Measurements from ENCODE around the gene PKP2. TPM values are rescaled to one million over a fixed set of nuclear protein-coding genes. Genes with fewer than 3 reads are reported as not detected.

PKP2 gene
- total RNA-seq, 2 donors from 2014 or later = 130 to 187 TPM

- no peak for TF ChIP-seq CTCF (IDR thresholded peaks at IDR 0.05)
- no peaks in the 10 kb centered on the region for H3K9me3 ChIP-seq
- no peaks in the 10 kb centered on the region for H3K36me3 ChIP-seq
- no peak for DNase-seq
- H3K27ac ChIP-seq = no peak overlapping the region
- H3K4me1 ChIP-seq = no peaks in the 10 kb centered on the region
- no peak overlapping the region for H3K4me3 ChIP-seq
- intact Hi-C loops (cut with DNase I) = no loop called here
- no peaks in the 10 kb centered on the region for H3K27me3 ChIP-seq
- H3K9ac ChIP-seq (ENCODE audit: low read depth in 2 of 2, low read length in 2 of 2) = no peak overlapping the region
These were observed 84.7 kb downstream of the PKP2 start for GRCh38 chr12:32811686-32812392.

GRCh38 chr12:32809846-32810245 is 86.7 kb downstream of the PKP2 start:
- Histone ChIP-seq H3K27me3 (no peaks in the 10 kb centered on the region), H3K4me3 (no peak overlapping the region), H3K27ac (no peak overlapping the region), H3K4me1 (no peaks in the 10 kb centered on the region), H3K36me3 (no peaks in the 10 kb centered on the region), H3K9ac (ENCODE audit: low read depth in 2 of 2, low read length in 2 of 2) (no peak overlapping the region), H3K9me3 (no peaks in the 10 kb centered on the region)
- intact Hi-C loops (cut with DNase I) = no loop called here
- DNase-seq = no peak
- no peak for TF ChIP-seq CTCF (IDR thresholded peaks at IDR 0.05)

- Histone ChIP-seq H3K9me3 (no peaks in the 10 kb centered on the region), H3K27me3 (no peaks in the 10 kb centered on the region), H3K4me3 (no peak overlapping the region), H3K36me3 (no peaks in the 10 kb centered on the region), H3K9ac (ENCODE audit: low read depth in 2 of 2, low read length in 2 of 2) (no peak overlapping the region), H3K27ac (no peak overlapping the region), H3K4me1 (no peaks in the 10 kb centered on the region)
- TF ChIP-seq CTCF (IDR thresholded peaks at IDR 0.05) = no peak
- no peak for DNase-seq
- intact Hi-C loops (cut with DNase I) = no loop called here
These were observed 87.4 kb downstream of the PKP2 start for GRCh38 chr12:32809196-32809595.

GRCh38 chr12:32804301-32804700 is 92.3 kb downstream of the PKP2 start:
- intact Hi-C loops (cut with DNase I) = no loop called here
- DNase-seq = no peak

GRCh38 chr12:32801269-32801980 is 95.2 kb downstream of the PKP2 start:
- DNase-seq = no peak
- no peak for TF ChIP-seq CTCF (IDR thresholded peaks at IDR 0.05)
- H3K9ac ChIP-seq (ENCODE audit: low read depth in 2 of 2, low read length in 2 of 2) = no peak overlapping the region
- H3K27ac ChIP-seq = no peak overlapping the region
- no peaks in the 10 kb centered on the region for H3K4me1 ChIP-seq
- no peaks in the 10 kb centered on the region for H3K9me3 ChIP-seq
- no peaks in the 10 kb centered on the region for H3K36me3 ChIP-seq
- H3K4me3 ChIP-seq = no peak overlapping the region
- H3K27me3 ChIP-seq = no peaks in the 10 kb centered on the region
- intact Hi-C loops (cut with DNase I) = no loop called here

More at GRCh38 chr12:32804301-32804700, 92.3 kb downstream of the PKP2 start:
- no peaks in the 10 kb centered on the region for H3K9me3 ChIP-seq
- H3K4me1 ChIP-seq = no peaks in the 10 kb centered on the region
- H3K36me3 ChIP-seq = no peaks in the 10 kb centered on the region
- no peaks in the 10 kb centered on the region for H3K27me3 ChIP-seq
- H3K4me3 ChIP-seq = no peak overlapping the region
- no peak overlapping the region for H3K27ac ChIP-seq
- TF ChIP-seq CTCF (IDR thresholded peaks at IDR 0.05) = no peak
- H3K9ac ChIP-seq (ENCODE audit: low read depth in 2 of 2, low read length in 2 of 2) = no peak overlapping the region

Measured in colonic mucosa (tissue), 4 donors.